H1 (cell line): ENCODE measurements around the gene MYH10.

ENCODE experiments used
- CHD2 ChIP-seq: IDR thresholded peaks from 2 replicates; pipeline ENCODE4 v1.6.1; 2012; ENCODE audit warnings: low read length, improper control_type of control experiment
- EP300 ChIP-seq, 2 experiments: IDR thresholded peaks; 1 replicate in 1 of 2; 2 replicates in 1 of 2; pipeline ENCODE4 v1.6.1; 2011 to 2012; ENCODE audit warnings: low read depth in 2 of 2, low read length in 2 of 2, mild to moderate bottlenecking in 2 of 2, borderline replicate concordance in 1 of 2, inconsistent platforms in 1 of 2, moderate library complexity in 1 of 2
- EZH2 ChIP-seq: fragments of 200-600 bp; sonication (generic); IDR thresholded peaks from 2 replicates; pipeline ENCODE4 v1.7.1; 2012; ENCODE audit warnings: low read depth, mild to moderate bottlenecking, moderate library complexity, low read length, inconsistent platforms; ENCODE audit not compliant: severe bottlenecking
- POLR2A ChIP-seq, 2 experiments: IDR thresholded peaks; 1 replicate in 1 of 2; 2 replicates in 1 of 2; pipeline ENCODE4 v1.6.1; 2011; ENCODE audit warnings: low read depth in 2 of 2, low read length in 2 of 2, mild to moderate bottlenecking in 2 of 2; ENCODE audit errors: control extremely low read depth in 1 of 2
- POLR2AphosphoS5 ChIP-seq: IDR thresholded peaks from 2 replicates; pipeline ENCODE4 v1.6.1; 2011; ENCODE audit warnings: low read depth, low read length
- SP2 ChIP-seq: IDR thresholded peaks from 2 replicates; pipeline ENCODE4 v1.6.1; 2012; ENCODE audit warnings: mild to moderate bottlenecking, low read length, inconsistent platforms
- TAF1 ChIP-seq: IDR thresholded peaks from 2 replicates; pipeline ENCODE4 v1.6.1; 2011; ENCODE audit warnings: mild to moderate bottlenecking, low read depth, low read length
- YY1 ChIP-seq: IDR thresholded peaks from 2 replicates; pipeline ENCODE4 v1.6.1; 2011; ENCODE audit warnings: low read depth, mild to moderate bottlenecking, low read length
- TF ChIP-seq, protein P1 (sequence below), 3 experiments: IDR thresholded peaks; 1 replicate in 2 of 3; 2 replicates in 1 of 3; pipeline versions ENCODE4 v1.5.1 to v1.6.1; 2011; ENCODE audit warnings: low read length in 3 of 3, mild to moderate bottlenecking in 3 of 3, inconsistent platforms in 2 of 3, low read depth in 1 of 3, moderate library complexity in 1 of 3; ENCODE audit not compliant: insufficient read depth in 1 of 3; ENCODE audit errors: control extremely low read depth in 1 of 3
- TF ChIP-seq, protein P2 (sequence below): IDR thresholded peaks from 2 replicates; pipeline ENCODE4 v1.6.1; 2012; ENCODE audit warnings: inconsistent platforms

DNA sequence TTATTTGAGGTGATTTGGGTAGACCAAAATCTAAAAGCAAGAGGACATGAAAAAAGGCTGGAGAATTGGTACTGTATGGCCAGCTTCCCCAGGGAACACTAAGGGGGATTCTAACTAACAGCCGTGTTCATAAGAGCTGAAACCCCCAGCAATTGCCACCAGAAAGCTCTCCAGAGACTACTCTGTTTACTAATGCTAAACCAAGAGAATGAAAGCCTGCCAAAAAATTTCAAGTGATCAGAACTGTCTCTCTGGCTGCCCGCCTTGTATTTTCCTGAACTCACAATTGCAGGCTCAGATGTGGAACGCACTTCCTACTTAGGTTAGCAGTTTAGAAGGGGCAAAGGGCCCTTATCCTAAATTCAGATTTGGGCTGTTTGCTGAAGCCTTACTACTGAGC, 24.1 kb downstream of the MYH10 start:
- no peak for TF ChIP-seq EP300 (IDR thresholded peaks at IDR 0.05; ENCODE audit: borderline replicate concordance in 1 of 2, low read depth in 2 of 2, low read length in 2 of 2)
- TF ChIP-seq, protein P1, sequence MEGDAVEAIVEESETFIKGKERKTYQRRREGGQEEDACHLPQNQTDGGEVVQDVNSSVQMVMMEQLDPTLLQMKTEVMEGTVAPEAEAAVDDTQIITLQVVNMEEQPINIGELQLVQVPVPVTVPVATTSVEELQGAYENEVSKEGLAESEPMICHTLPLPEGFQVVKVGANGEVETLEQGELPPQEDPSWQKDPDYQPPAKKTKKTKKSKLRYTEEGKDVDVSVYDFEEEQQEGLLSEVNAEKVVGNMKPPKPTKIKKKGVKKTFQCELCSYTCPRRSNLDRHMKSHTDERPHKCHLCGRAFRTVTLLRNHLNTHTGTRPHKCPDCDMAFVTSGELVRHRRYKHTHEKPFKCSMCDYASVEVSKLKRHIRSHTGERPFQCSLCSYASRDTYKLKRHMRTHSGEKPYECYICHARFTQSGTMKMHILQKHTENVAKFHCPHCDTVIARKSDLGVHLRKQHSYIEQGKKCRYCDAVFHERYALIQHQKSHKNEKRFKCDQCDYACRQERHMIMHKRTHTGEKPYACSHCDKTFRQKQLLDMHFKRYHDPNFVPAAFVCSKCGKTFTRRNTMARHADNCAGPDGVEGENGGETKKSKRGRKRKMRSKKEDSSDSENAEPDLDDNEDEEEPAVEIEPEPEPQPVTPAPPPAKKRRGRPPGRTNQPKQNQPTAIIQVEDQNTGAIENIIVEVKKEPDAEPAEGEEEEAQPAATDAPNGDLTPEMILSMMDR (IDR thresholded peaks at IDR 0.05; ENCODE audit: control extremely low read depth in 1 of 3, insufficient read depth in 1 of 3, low read depth in 1 of 3, low read length in 3 of 3) = no peak
- no peak for TF ChIP-seq SP2
- no peak for TF ChIP-seq POLR2AphosphoS5
- TF ChIP-seq POLR2A (IDR thresholded peaks at IDR 0.05; ENCODE audit: control extremely low read depth in 1 of 2, low read depth in 2 of 2, low read length in 2 of 2) = no peak
- TF ChIP-seq, protein P2, sequence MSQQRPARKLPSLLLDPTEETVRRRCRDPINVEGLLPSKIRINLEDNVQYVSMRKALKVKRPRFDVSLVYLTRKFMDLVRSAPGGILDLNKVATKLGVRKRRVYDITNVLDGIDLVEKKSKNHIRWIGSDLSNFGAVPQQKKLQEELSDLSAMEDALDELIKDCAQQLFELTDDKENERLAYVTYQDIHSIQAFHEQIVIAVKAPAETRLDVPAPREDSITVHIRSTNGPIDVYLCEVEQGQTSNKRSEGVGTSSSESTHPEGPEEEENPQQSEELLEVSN = no peak
- no peak for TF ChIP-seq CHD2
- no peak for TF ChIP-seq EZH2
- no peak for TF ChIP-seq YY1
- TF ChIP-seq TAF1 = no peak
